ENCODE measurements around the gene TMEM169. TPM values are rescaled to one million over a fixed set of nuclear protein-coding genes. Genes with fewer than 3 reads are reported as not detected.

TMEM169 gene
- total RNA-seq, 1 donor from 2014 or later = 166 TPM

GRCh38 chr2:216110620-216111019 is 28.9 kb downstream of the TMEM169 start:
- peak overlapping the region; percentile 99 for H3K4me3 Mint-ChIP-seq (ENCODE audit: unreplicated experiment)
- H3K9me3 Mint-ChIP-seq (ENCODE audit: unreplicated experiment) = peaks cover 21% of the 10 kb centered on the region
- DNase-seq = no peak
- TF ChIP-seq, protein P1, sequence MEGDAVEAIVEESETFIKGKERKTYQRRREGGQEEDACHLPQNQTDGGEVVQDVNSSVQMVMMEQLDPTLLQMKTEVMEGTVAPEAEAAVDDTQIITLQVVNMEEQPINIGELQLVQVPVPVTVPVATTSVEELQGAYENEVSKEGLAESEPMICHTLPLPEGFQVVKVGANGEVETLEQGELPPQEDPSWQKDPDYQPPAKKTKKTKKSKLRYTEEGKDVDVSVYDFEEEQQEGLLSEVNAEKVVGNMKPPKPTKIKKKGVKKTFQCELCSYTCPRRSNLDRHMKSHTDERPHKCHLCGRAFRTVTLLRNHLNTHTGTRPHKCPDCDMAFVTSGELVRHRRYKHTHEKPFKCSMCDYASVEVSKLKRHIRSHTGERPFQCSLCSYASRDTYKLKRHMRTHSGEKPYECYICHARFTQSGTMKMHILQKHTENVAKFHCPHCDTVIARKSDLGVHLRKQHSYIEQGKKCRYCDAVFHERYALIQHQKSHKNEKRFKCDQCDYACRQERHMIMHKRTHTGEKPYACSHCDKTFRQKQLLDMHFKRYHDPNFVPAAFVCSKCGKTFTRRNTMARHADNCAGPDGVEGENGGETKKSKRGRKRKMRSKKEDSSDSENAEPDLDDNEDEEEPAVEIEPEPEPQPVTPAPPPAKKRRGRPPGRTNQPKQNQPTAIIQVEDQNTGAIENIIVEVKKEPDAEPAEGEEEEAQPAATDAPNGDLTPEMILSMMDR (IDR thresholded peaks at IDR 0.05; ENCODE audit: partially characterized antibody, unreplicated experiment) = peak; percentile 3
- H3K36me3 Mint-ChIP-seq (ENCODE audit: unreplicated experiment) = no peaks in the 10 kb centered on the region
- H3K27ac Mint-ChIP-seq (ENCODE audit: unreplicated experiment) = peak overlapping the region; percentile 99
- H3K4me1 Mint-ChIP-seq (ENCODE audit: low read depth, unreplicated experiment) = peaks cover 53% of the 10 kb centered on the region
- H3K27me3 Mint-ChIP-seq (ENCODE audit: unreplicated experiment) = peaks cover 17% of the 10 kb centered on the region

- peak overlapping the region; percentile 86 for H3K27ac Mint-ChIP-seq (ENCODE audit: unreplicated experiment)
- H3K36me3 Mint-ChIP-seq (ENCODE audit: unreplicated experiment) = no peaks in the 10 kb centered on the region
- peaks cover 17% of the 10 kb centered on the region for H3K27me3 Mint-ChIP-seq (ENCODE audit: unreplicated experiment)
- H3K4me1 Mint-ChIP-seq (ENCODE audit: low read depth, unreplicated experiment) = peaks cover 54% of the 10 kb centered on the region
- peak overlapping the region; percentile 82 for H3K4me3 Mint-ChIP-seq (ENCODE audit: unreplicated experiment)
- H3K9me3 Mint-ChIP-seq (ENCODE audit: unreplicated experiment) = peaks cover 23% of the 10 kb centered on the region
- DNase-seq = no peak
- TF ChIP-seq, protein P1 (IDR thresholded peaks at IDR 0.05; ENCODE audit: partially characterized antibody, unreplicated experiment) = no peak
Observed at GRCh38 chr2:216111122-216111521, 29.4 kb downstream of the TMEM169 start.

GRCh38 chr2:216112926-216113325 is 31.2 kb downstream of the TMEM169 start:
- Mint-ChIP-seq H3K36me3 (ENCODE audit: unreplicated experiment) (no peaks in the 10 kb centered on the region), H3K27me3 (ENCODE audit: unreplicated experiment) (peaks cover 19% of the 10 kb centered on the region), H3K27ac (ENCODE audit: unreplicated experiment) (peak overlapping the region; percentile 41), H3K9me3 (ENCODE audit: unreplicated experiment) (peaks cover 25% of the 10 kb centered on the region), H3K4me1 (ENCODE audit: low read depth, unreplicated experiment) (peaks cover 66% of the 10 kb centered on the region), H3K4me3 (ENCODE audit: unreplicated experiment) (no peak overlapping the region)
- TF ChIP-seq, protein P1 (IDR thresholded peaks at IDR 0.05; ENCODE audit: partially characterized antibody, unreplicated experiment) = no peak
- DNase-seq = no peak

DNA sequence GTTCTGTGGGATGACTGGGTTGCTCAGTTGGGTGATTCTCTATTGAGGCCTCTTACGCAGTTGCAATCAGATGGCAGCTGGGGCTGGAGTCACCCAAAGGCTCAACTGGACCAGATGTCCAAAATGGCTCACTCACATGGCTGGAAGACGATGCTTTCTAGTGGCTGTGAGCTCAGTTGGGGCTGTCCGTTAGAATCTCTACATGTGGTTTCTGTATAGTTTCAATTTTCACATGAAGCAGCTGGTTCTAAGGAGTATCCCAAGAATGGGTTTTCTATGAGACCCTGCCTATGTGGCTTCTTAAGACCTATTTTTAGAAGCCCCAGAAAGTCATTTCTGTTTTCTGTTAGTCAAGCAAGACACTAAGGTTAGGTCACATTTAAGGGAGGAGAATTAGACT is 31.9 kb downstream of the TMEM169 start:
- H3K36me3 Mint-ChIP-seq (ENCODE audit: unreplicated experiment) = no peaks in the 10 kb centered on the region
- peak overlapping the region; percentile 80 for H3K27ac Mint-ChIP-seq (ENCODE audit: unreplicated experiment)
- DNase-seq = no peak
- H3K27me3 Mint-ChIP-seq (ENCODE audit: unreplicated experiment) = peaks cover 19% of the 10 kb centered on the region
- TF ChIP-seq, protein P1 (IDR thresholded peaks at IDR 0.05; ENCODE audit: partially characterized antibody, unreplicated experiment) = no peak
- peak overlapping the region; percentile 33 for H3K4me3 Mint-ChIP-seq (ENCODE audit: unreplicated experiment)
- H3K9me3 Mint-ChIP-seq (ENCODE audit: unreplicated experiment) = peaks cover 23% of the 10 kb centered on the region
- H3K4me1 Mint-ChIP-seq (ENCODE audit: low read depth, unreplicated experiment) = peaks cover 67% of the 10 kb centered on the region

- Mint-ChIP-seq H3K27ac (ENCODE audit: unreplicated experiment) (peak overlapping the region; percentile 98), H3K9me3 (ENCODE audit: unreplicated experiment) (peaks cover 17% of the 10 kb centered on the region), H3K27me3 (ENCODE audit: unreplicated experiment) (peaks cover 14% of the 10 kb centered on the region), H3K4me1 (ENCODE audit: low read depth, unreplicated experiment) (peaks cover 71% of the 10 kb centered on the region), H3K36me3 (ENCODE audit: unreplicated experiment) (no peaks in the 10 kb centered on the region), H3K4me3 (ENCODE audit: unreplicated experiment) (peak overlapping the region; percentile 78)
- DNase-seq = no peak
- TF ChIP-seq, protein P1 (IDR thresholded peaks at IDR 0.05; ENCODE audit: partially characterized antibody, unreplicated experiment) = no peak
Observed at GRCh38 chr2:216114382-216114713, 32.6 kb downstream of the TMEM169 start.

Measured in glutamatergic neuron (in vitro differentiated cells).